HG03103 (cell line): ENCODE results near the gene IFI27L1.

ENCODE experiments used
- ATAC-seq: cut with Tn5 transposase; IDR thresholded peaks from one replicate; pipeline ENCODE4 v1.9.1; 2021; ENCODE audit warnings: low read depth; ENCODE audit not compliant: unreplicated experiment

IFI27L1 gene, protein sequence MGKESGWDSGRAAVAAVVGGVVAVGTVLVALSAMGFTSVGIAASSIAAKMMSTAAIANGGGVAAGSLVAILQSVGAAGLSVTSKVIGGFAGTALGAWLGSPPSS

DNA sequence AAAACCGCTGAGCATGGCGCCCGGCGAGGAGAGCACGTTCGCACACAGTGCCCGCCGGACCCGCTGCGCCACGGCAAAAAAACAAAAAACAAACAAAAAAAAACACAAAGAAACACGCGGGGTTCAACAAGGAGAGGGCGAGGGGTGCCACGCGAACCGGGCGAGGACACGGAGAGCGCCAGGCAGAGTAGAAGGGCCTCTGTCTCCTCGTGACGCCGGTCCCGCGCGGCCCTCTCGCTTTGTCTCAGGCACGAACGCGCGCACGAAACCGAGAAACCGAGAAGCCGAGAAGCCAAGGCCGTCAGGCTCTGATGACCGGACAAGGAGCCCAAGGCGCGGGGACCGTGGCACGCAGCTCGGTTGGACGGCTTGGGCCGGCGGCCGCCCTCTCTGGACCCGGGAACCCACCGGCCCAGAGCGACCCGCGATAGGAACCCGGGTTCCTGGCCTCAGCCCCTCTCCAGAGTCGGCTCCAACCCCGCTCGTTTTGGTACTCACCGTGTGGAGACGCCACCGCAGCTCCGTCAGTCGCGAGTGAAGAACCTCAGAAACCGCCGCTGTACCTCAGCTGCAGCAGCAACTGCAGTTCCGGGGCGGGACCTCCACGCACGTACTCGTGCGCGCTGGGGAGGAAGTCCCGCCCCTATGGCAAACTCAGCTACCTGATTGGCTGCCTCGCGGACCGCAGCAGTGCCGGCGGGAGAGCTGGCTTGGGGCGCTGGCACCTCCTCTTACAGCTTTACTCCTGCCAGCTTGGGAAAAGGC lies at the start of gene IFI27L1, which contains the start of gene DDX24:
IFI27L1 (plus strand) TSS at position 690 of the 765 bp plus-strand sequence. CDS start 15,628 bp downstream, outside the sequence.
DDX24 (minus strand) TSS at position 582 of the 765 bp plus-strand sequence. CDS start 1,460 bp downstream, outside the sequence.
- ATAC-seq = peak; percentile 98

DNA sequence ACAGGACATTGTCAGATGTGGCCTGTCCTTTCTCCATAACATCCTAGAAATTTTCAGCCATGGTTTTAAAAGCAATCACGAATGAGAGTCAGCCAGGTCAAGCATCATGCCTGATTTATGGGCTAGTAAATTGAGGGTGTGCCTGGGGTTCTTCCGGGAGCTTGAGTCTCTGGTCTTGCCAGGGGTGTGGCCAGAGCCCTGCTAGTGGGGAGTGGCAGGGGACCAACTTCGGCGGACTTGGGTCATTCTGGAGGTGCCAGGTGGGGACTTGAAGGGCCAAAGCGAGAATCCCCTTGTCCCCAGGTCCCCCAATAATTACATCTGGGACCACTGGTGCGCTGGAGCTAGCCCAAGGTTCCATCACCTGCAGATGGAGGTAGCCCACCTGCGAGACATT lies 49.2 kb upstream of the IFI27L1 start:
- ATAC-seq = no peak

DNA sequence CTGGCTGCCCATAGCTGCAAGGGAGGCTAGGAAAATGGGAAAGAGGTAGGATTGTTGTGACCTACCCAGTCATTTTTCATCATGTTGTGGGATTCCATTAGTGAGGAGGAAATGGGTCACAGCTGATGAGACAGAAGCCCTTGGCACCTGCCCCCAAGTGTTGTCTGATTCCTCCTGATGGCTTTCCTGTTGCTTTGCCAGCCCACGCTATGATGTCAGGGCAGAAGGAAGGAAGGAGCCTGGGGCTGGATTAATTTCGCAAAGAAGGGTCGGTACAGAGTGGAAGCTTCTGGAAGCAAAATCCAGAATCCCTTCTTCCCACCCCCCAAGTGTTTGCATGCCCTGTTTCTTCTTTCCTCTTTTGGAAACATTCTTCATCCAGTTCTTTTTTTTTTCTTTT lies 46.2 kb upstream of the IFI27L1 start:
- no peak for ATAC-seq

DNA sequence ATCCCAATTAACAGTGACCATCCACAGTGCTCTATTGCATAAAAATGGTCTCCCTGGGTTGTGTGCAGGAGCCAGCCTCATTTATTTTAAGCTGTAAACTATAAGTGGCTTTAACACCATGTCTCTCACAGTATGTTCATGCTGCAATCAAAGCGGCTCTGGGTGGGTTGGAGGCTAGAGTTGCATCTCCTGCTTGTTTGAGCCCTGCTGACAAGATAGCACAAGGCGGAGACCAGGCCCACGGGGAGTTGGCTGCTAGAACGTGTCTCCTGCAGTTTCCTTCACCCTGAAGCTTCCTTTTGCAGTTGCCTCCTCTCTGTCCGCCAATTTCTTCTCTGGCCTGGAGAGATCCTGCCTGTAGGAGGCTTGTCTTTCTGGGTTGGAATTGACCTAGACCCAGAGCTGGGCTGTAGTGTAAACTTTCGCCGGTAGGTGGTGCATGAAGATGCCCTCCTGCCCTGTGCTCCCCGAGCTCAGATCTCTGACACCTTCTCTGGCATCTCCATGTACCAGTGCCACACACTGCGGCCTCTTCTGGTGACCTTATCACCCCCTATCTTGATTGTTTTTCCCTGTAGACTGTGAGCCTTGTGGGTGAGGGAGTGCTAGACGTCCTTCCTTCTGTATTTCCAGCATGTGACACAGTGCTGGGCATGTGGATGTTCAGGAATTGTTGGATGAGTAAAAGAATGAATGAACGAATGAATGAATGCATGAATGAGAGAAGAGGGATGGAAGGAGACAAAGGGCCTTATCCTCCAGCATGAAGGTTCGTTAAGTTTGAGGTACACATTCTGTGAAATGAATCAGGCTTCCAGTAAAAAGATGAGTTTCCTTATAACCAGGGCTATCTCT lies 44.6 kb upstream of the IFI27L1 start:
- peak; percentile 76 for ATAC-seq

DNA sequence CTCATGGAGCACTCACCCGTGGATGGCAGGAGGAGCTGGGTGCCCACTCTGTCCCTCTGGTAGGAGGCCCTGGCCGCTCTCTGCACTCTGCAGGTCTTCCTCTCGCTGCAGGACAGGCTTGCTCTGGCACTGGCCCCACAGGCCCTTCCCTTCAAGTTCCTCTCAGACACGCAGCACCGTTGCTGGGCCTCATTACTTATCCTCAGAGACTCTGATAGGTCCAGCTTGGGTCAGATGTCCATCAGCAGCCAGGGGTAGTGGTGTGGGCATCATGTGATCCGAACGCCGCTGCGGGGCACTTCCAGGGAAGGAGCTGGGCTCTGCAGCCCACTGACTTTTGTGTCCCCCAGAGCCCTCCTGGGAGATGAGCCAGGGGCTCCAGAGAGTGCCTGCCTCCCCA lies 43.2 kb upstream of the IFI27L1 start:
- ATAC-seq = no peak

DNA sequence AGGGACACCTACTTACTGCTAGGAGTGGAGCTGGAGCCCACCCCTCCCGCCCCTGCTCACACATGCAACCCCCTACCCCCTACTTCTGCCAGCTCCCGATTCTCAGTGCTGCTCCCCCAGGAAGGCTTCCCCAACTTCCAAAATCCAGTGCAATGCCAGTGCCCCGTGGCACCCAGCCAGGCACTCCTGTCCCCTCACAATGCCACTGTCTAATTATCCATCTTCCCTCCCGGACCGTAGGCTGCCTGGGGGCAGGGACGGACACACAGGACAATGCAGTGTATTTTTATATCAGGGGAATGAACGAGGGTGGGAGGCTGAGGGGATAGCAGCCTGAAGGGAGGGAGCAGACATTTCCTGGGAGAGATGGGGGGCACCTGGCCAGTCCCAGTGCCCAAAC lies 42.6 kb upstream of the IFI27L1 start:
- ATAC-seq = no peak

DNA sequence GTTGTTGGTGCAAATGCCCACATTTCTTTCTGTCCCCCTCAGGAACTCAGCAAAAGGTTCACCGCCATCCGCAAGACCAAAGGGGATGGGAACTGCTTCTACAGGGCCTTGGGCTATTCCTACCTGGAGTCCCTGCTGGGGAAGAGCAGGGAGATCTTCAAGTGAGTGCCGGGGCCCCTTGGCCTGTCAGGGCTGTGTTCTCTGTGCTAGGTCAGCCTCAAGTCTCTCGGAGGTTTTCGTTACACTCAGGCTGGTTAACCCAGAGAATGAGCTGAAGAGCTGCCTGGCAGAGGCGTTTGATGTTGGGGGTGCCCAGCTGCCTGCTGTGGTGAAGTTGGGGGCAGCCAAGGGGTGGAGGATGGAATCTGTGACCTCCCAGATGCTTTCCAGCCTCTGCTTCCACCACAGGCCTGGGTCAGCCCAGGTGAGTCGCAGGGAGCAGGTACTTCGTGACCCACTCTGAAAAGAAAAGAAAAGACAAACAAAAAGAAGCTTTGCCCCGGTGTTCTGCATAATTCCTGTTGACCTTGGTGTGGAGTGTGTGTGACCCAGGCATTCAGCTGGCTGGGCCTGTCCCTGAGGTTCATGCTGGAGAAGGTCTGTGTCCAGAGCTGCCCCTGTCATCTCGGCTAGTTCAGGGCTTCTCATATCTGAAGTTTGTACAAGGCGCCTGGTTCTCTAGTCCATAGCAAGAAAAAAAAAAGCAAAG lies 42.0 kb upstream of the IFI27L1 start:
- ATAC-seq = no peak

DNA sequence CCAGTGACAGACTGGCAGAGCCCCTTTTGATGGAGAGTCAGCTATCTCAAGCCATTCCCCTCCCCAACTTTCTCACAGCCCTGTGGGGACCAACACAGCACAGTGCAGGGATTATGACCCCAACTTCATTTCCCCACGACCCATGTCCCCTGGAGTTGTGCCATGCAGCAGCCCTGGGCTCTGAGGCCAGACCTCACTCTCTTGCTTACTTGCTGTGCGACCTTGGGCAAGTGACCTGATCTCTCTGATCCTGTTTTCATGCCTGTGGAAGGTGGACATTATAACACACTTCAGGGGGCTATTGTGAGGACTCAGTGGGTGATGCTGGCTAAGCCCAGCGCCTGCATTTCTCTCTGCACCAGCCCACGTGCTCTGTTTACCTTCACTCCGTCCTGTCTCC lies 40.9 kb upstream of the IFI27L1 start:
- no peak for ATAC-seq

DNA sequence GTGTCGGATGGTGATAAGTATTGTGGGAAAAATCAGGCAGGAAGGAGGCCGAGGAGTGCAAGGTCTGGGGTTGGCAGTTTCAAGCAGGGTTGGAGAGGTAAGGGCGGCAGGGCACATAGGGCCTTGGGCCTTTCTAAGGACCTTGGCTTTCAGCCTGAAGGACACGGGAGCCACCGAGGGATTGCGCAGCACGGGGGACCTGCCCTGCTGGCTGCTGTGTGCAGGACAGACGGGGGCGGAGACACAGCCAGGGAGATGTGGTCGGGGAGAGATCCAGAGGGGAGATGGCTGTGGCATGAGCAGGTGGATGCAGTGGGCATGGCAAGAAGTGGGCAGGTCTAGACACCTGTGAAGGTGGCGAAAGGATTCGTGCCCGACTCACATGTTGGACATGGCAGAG lies 40.3 kb upstream of the IFI27L1 start:
- no peak for ATAC-seq

DNA sequence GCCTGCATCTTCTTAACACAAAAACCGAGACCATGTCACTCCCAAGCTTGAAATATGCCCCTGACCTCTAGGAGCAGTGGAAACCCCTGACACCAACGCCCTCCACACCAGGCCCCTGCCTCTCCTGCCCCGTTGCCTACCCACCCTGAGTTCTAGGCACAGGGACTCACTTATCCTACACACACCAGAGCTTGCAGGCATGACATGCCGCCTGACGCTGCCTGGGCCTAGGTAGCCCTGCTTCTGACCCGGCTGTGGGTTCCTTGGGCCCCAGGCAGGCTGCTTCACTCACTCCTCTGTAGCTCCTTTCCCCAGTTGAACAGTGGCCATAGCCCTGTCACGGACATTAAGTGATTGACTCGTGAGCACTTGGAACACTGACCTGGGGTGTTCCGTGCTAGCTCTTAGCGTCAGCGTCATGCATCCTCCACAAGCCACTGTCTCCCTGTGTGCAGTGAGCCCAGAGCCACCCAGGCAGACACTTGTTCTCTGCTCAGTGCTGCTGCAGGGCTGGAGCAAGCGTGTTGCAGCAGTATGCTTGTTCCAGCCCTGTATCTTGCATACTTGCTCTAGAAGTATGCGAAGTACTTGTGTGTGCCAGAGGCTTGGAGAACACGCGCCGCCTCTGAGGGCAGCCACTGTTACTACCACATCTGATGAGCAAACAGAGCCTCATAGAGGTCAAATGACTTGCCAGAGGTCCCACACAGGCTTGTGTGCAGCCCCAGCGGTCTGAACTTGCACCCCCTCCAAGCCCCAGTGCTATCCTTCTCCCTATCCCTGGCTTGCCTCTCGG lies 39.4 kb upstream of the IFI27L1 start:
- ATAC-seq = no peak

DNA sequence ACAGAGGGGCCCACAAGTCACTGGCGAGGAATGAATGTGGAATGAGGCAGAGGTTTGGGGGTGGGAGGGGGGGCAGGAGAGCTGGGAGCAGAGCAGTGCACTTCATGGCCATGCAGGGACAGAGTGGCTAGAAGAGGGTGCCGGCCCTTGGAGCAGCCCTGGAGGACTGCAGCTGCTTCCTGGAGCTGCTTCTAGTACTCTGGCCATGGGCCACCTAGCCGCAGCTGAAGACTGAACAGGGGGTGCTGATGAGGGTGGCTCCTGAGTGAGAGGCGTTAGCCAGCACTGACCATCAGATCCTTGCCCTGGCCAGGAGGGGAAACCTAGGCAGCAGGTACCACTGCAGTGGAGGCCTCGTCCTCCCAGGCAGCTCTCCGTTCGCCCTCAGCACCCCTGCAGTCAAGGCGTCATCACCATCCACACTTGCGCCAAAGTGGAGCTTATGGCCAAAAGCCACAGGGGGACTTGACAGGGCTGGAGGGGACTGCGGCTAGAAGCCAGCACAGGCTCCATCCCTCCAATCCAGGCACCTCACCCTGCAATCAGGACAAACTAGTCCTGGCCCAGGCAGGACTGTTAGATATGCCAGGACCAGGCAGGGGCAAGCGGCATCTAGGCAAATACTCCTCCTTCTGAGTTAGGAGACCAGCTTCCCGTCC lies 38.5 kb upstream of the IFI27L1 start:
- ATAC-seq = no peak

DNA sequence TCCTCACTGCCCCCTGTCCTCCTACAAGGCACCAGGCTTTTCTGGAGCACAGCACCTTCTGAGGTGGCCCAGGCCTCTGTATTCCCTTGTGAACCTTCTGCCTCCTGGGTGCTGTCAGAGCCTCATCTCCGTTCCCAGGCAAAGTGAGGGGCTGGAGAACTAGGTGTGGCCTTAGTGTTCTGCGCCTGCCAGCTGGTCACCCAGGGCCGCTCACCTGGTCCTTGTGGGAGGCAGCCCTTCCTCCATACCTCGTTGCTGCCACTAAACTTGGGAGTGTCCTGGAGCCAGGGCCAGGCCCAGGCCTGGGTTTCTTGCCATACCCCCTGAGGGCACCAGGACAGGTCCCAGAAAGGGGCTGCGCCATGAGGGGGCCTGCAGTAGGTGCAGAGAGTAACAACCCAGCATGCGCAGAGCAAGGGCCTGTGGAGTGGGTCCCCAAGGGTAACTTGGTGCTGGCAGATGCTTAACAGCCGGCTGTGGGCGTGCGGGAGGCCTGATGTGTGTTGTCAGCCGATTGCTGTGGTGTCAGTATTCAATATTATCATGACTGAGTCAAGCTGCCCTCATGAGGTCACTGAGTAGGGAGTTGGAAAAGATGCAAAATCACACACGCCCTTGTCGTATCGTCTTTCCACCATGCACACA lies 37.9 kb upstream of the IFI27L1 start:
- ATAC-seq = no peak

DNA sequence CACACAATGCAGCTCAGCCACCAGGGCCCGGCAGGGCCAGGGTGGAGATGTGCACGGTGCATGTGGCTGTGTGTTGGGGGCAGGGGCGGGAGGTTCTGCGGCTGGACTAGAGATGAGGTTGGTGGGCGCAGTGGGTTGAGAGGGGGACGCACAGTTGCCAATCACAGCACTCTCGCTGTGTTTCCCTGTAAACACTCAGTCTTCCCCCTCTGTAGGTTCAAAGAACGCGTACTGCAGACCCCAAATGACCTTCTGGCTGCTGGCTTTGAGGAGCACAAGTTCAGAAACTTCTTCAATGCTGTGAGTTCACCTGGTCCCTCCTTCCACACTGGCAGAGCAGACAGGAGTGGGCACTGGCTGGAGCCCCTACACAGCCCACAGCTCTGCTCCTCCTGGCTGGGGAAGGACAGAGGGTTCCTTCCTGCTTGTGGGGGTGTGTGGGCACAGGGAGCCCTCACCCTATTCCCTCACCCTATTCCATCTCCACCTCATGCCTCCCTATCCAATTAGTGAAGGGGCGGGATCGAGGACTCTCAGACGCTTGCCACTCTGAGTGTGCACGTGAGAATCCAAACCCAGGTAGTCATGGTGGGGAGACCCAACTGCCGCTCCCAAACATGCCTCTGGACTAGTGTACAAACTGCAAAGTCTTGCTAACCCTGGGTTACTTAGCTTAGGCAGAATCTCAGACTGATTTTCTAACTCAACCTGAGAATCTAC lies 37.2 kb upstream of the IFI27L1 start:
- ATAC-seq = no peak

DNA sequence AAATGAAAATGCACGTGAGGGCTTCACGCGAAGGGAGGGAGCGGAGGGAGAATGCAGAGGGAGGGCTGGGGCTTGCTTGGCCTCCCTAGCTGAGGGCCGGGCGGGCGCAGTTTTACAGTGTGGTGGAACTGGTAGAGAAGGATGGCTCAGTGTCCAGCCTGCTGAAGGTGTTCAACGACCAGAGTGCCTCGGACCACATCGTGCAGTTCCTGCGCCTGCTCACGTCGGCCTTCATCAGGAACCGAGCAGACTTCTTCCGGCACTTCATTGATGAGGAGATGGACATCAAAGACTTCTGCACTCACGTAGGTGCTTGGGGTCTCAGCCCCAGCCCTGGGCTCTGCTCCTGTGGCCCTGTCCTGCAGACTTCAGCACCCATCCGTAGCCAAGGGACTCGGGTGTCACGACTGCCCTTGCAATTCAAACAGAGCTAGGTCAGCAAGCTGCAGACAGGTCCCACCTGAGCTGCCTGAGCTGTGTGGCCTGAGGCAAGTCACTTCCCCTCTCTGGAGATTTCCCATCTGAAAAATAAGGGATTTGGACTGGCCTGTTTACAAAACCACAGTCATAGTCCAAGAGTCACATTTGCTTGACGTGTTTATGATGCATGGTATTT lies 36.5 kb upstream of the IFI27L1 start:
- no peak for ATAC-seq

DNA sequence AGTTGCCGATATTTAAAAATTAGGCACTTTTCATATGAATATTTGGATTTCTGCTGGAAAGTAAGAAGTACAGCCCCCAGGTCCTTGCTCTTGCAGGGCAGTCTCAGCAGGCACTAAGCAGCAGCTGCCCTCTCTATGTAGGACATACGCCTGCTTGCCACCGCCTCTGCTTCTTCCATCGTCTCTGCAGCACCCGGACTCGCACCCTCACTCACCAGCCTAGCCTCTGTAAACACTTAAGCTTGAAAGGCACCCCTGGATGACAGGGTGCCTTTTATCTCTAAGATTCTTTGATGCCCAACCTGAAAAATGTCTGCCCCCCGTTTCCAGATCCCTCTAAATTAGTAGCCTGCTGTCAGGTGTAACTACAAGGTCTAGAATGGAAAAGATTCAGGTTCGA lies 36.0 kb upstream of the IFI27L1 start:
- no peak for ATAC-seq

DNA sequence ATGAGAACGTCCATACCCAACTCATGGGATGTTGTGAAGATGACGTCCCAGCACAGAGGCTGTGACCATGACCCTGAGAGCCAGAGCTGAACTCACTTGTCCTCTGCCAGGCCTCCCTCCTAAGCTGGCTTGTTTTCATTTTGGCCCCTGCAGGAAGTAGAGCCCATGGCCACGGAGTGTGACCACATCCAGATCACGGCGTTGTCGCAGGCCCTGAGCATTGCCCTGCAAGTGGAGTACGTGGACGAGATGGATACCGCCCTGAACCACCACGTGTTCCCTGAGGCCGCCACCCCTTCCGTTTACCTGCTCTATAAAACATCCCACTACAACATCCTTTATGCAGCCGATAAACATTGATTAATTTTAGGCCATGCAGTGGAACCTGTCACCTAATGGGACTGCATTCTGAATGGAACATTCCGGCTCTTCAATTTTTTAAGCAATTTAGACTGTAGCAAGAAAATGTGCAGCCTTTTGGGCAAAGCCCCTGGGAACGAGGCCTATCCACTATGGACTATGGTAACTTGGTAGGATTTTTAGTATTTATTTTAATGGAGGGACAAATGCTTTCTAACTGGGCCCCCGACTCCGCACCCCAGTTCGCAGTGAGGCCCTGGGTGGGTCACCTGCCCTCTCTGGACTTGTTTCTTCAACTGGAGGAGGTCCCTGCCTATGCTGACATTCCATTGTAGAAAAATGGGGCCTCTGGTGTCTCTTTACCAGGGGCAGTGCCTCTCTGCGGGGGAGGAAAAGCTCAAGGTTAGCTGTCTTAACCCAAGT lies 35.4 kb upstream of the IFI27L1 start:
- ATAC-seq = no peak

DNA sequence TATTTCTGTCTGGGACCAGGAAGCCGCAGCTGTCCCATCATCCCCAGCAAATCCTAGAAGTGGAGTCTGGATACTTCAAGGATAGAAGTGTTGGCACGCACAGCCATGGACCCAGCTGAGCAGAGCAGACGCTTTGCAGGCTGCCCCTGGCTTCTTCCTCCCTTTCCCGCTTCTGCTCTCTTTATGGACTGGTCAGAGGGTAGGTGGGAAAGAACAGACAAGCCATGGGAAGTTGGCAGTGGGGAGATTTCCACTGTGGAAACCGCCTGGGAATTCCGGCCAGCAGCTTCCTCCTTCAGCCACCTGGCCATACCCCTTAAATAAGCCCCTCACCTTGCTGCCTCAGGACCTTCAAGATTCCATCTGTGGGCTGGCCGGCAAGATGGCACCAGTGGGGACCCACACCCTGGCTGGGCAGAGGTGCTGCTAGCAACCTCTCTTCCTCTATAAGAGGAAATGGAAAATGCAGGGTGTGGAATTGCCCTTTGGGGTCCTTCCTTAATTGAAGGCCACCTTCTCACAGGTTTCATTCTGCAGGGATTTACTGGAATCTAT lies 34.3 kb upstream of the IFI27L1 start:
- ATAC-seq = no peak
